Thyroid gland (tissue), 4 donors: ENCODE results near the gene NLGN3. TPM values are rescaled to one million over a fixed set of nuclear protein-coding genes. Genes with fewer than 3 reads are reported as not detected.

ENCODE experiments used
- DNase-seq, 2 donors: peaks; one replicate each; pipeline ENCODE4 v3.0.0-alpha.2; 2019
- H3K27ac ChIP-seq, 3 donors: fragments of 200-600 bp; sonication (generic); 1 replicate in 2 of 3; 2 replicates in 1 of 3; pipeline ENCODE4 v1.5.1; 2016 to 2019; ENCODE audit warnings: mild to moderate bottlenecking in 1 of 3, moderate library complexity in 1 of 3
- H3K27me3 ChIP-seq: fragments of 200-600 bp; sonication (generic); one replicate; pipeline ENCODE4 v1.5.1; 2019
- H3K36me3 ChIP-seq, 2 donors: fragments of 200-600 bp; sonication (generic); one replicate each; pipeline ENCODE4 v1.5.1; 2016 to 2019
- H3K4me1 ChIP-seq, 2 donors: fragments of 200-600 bp; sonication (generic); one replicate each; pipeline ENCODE4 v1.5.1; 2017 to 2019
- H3K4me3 ChIP-seq, 3 donors: fragments of 200-600 bp; sonication (generic); replicated peaks in 1 of 3; 1 replicate in 2 of 3; 2 replicates in 1 of 3; pipeline ENCODE4 v1.5.1; 2016; ENCODE audit warnings: mild to moderate bottlenecking in 1 of 3
- H3K9me3 ChIP-seq: fragments of 200-600 bp; sonication (generic); one replicate; pipeline ENCODE4 v1.5.1; 2017
- POLR2A ChIP-seq, 2 donors: fragments of 450-650 bp; IDR thresholded peaks; one replicate each; pipeline ENCODE4 v1.6.1; 2017; ENCODE audit warnings: antibody characterized with exemption in 2 of 2, mild to moderate bottlenecking in 2 of 2, moderate library complexity in 1 of 2
- WGBS, 2 donors: methylation state at CpG; one replicate each; pipeline ENCODE4 v1.1.5; 2017; 5-methylcytosine and 5-hydroxymethylcytosine counted together
- intact Hi-C: fragments of 100-400 bp; cut with DNase I; formaldehyde crosslinking; loops from one replicate; pipeline ENCODE4 v1.15.1; 2023
- total RNA-seq, 4 donors: library from RNA; depleted of rRNA; stranded (reverse); fragments of >200 nt; gene quantifications; one replicate each; pipeline ENCODE4 v1.2.3, GENCODE V29; 2016
- TF ChIP-seq, protein P1 (sequence below), 6 experiments: fragments of 200-600 bp in 3 of 6; fragments of 450-650 bp in 3 of 6; sonication (generic) in 3 of 6; IDR thresholded peaks; one replicate each; pipeline ENCODE4 v1.5.1; 2016 to 2019; ENCODE audit warnings: antibody characterized with exemption in 6 of 6, mild to moderate bottlenecking in 2 of 6, inconsistent platforms in 1 of 6, moderate library complexity in 1 of 6

The NLGN3 gene
- total RNA-seq, result under 1 TPM; 0.13 to 0.46 (median 0.39) TPM

DNA sequence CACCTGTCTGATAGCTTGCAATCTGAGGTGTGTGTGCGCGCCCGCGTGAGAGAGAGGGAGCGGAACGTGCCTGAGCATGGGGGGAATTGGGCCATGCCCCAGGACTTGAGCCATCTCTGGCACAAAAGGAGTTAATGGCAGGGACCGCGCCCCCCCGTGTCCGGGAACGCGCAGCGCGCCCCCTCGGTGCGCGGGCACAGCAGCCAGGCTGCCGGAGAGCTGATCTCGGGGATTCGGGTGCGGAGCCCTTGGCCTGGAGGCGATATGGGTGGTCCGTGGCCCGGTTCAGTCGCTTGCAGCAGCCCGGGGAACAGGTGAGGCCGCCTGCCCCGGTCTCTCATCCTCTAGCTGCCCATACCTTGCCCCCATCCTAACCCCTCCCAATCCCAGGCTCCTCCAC lies at the start of gene NLGN3:
Gene NLGN3 (plus strand): TSS at position 191 of the 400 bp plus-strand sequence. CDS start 2,909 bp downstream, outside the sequence.
- 14 to 26% methylated on average over 4 to 8 of the region's 28 CpGs for WGBS, 2 donors
- no peak for TF ChIP-seq POLR2A (IDR thresholded peaks at IDR 0.05)
- TF ChIP-seq, protein P1, sequence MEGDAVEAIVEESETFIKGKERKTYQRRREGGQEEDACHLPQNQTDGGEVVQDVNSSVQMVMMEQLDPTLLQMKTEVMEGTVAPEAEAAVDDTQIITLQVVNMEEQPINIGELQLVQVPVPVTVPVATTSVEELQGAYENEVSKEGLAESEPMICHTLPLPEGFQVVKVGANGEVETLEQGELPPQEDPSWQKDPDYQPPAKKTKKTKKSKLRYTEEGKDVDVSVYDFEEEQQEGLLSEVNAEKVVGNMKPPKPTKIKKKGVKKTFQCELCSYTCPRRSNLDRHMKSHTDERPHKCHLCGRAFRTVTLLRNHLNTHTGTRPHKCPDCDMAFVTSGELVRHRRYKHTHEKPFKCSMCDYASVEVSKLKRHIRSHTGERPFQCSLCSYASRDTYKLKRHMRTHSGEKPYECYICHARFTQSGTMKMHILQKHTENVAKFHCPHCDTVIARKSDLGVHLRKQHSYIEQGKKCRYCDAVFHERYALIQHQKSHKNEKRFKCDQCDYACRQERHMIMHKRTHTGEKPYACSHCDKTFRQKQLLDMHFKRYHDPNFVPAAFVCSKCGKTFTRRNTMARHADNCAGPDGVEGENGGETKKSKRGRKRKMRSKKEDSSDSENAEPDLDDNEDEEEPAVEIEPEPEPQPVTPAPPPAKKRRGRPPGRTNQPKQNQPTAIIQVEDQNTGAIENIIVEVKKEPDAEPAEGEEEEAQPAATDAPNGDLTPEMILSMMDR (IDR thresholded peaks at IDR 0.05), result no peak
- intact Hi-C loops, result no loop called here
- Histone ChIP-seq H3K27me3 (no peaks in the 10 kb centered on the region), H3K9me3 (no peaks in the 10 kb centered on the region), H3K36me3 (no peaks in the 10 kb centered on the region), H3K4me3 (no peak within 1 kb of the TSS), H3K4me1 (peaks cover 0 to 7% of the 10 kb centered on the region in 2 donors), H3K27ac (no peak within 1 kb of the TSS)
- DNase-seq, result peak in 1 of 2 donors; percentile 11

DNA sequence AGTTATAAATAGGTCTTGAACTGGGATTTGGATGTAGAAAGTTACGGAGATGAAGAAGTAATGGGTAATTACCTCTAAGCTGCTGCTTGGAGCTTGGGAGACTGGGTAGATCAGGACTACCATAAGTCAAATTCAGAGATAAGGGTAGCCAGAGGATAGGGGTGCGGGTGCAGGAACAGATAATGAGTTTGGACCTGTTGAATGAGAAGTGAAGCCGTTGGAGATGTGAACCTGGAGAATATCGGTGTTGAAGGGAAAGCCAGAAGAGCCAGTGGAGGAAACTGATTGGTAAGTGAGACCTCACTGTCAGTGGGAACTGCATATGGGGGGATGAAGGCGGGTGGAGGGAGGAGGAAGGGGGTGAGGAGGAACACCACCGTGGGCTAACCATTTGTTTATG lies 49.6 kb upstream of the NLGN3 start:
- H3K27ac ChIP-seq, result no peak overlapping the region
- no peak for DNase-seq
- H3K36me3 ChIP-seq, result no peaks in the 10 kb centered on the region
- TF ChIP-seq, protein P1 (IDR thresholded peaks at IDR 0.05), result no peak
- no peak for TF ChIP-seq POLR2A (IDR thresholded peaks at IDR 0.05)
- intact Hi-C loops, result no loop called here
- WGBS, 2 donors, result 27 to 38% methylated on average over 6 of the region's 6 CpGs
- no peaks in the 10 kb centered on the region for H3K9me3 ChIP-seq
- H3K4me1 ChIP-seq, result peaks cover 0 to 5% of the 10 kb centered on the region in 2 donors
- peak overlapping the region in 1 of 3 donors; percentile 43 for H3K4me3 ChIP-seq
- H3K27me3 ChIP-seq, result no peaks in the 10 kb centered on the region

DNA sequence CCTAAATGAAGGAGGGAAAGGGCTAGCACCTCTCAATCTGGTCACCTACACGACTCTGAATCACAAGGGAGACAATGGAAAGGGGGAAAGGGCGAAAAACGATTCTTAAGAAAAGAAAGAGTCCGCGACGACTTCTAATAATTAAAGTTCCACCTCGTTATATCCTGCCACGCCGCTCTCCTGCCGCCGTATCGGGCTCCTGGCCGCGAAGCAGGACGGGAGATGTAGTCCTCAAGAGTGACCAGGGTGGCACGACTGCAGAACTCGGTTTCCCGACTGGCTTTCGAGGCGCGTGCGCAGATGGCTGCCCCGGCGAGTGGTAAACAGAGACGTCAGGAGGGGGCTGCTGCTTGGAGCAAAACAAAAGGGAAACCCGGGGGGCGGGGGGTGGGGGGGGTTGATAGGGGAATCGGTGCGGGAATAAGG lies 49.1 kb upstream of the NLGN3 start, which contains the start of gene FOXO4:
Gene FOXO4 (plus strand): TSS at position 297 of the 426 bp plus-strand sequence. CDS start 678 bp downstream, outside the sequence.
- TF ChIP-seq, protein P1 (IDR thresholded peaks at IDR 0.05), result no peak
- TF ChIP-seq POLR2A (IDR thresholded peaks at IDR 0.05), result peak in 1 of 2 donors; percentile 17
- intact Hi-C loops, result no loop called here
- H3K9me3 ChIP-seq, result no peaks in the 10 kb centered on the region
- H3K27me3 ChIP-seq, result no peaks in the 10 kb centered on the region
- peaks cover 0 to 5% of the 10 kb centered on the region in 2 donors for H3K4me1 ChIP-seq
- peak; percentile 90 for DNase-seq
- H3K4me3 ChIP-seq, result peak within 1 kb of the TSS; percentile 26 to 43 (median 32)
- peak within 1 kb of the TSS in 2 of 3 donors; percentile 45 to 76 for H3K27ac ChIP-seq
- no peaks in the 10 kb centered on the region for H3K36me3 ChIP-seq
- 0% methylated on average over 15 to 18 of the region's 29 CpGs for WGBS, 2 donors

DNA sequence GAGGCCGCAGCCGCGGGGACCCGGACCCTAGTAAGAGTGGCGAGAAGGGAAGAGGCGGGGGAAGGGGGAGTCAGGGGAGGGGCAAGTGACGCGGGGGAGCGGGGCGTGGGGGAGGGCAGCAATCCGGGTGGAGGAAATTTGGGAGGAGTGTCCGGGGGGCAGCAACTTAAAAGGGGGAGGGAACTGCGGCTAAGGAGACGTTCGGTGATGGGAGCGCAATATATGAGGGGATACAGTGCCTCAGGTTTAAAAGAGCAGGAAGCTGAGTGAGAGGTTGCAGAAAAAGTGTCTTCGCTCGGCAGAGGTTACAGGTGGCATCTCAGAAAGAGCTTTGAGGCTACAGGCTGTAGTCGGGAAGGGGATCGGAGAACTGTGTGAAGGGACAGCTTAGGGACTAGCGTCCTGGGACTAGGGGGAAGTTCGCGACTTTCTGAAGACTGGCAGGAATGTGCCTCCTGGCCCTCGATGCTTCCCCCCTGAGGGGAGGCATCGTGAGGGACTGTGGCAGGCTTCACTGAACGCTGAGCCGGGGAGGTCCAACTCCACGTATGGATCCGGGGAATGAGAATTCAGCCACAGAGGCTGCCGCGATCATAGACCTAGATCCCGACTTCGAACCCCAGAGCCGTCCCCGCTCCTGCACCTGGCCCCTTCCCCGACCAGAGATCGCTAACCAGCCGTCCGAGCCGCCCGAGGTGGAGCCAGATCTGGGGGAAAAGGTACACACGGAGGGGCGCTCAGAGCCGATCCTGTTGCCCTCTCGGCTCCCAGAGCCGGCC lies 48.5 kb upstream of the NLGN3 start:
- no peaks in the 10 kb centered on the region for H3K27me3 ChIP-seq
- no peaks in the 10 kb centered on the region for H3K9me3 ChIP-seq
- H3K27ac ChIP-seq, result peak overlapping the region in 2 of 3 donors; percentile 45 to 76
- TF ChIP-seq, protein P1 (IDR thresholded peaks at IDR 0.05), result no peak
- TF ChIP-seq POLR2A (IDR thresholded peaks at IDR 0.05), result no peak
- peaks cover 0 to 5% of the 10 kb centered on the region in 2 donors for H3K4me1 ChIP-seq
- 0 to 1% methylated on average over 14 to 19 of the region's 46 CpGs for WGBS, 2 donors
- H3K36me3 ChIP-seq, result no peaks in the 10 kb centered on the region
- no peak for DNase-seq
- intact Hi-C loops, result no loop called here
- peak overlapping the region; percentile 23 to 43 (median 26) for H3K4me3 ChIP-seq

DNA sequence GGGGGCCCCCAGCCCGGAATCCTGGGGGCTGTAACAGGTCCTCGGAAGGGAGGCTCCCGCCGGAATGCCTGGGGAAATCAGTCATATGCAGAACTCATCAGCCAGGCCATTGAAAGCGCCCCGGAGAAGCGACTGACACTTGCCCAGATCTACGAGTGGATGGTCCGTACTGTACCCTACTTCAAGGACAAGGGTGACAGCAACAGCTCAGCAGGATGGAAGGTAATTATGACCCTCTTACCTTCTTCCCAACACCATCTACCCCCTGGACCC lies 47.9 kb upstream of the NLGN3 start:
- no peak for DNase-seq
- Histone ChIP-seq H3K27me3 (no peaks in the 10 kb centered on the region), H3K4me1 (peaks cover 0 to 5% of the 10 kb centered on the region in 2 donors), H3K27ac (no peak overlapping the region), H3K4me3 (peak overlapping the region in 2 of 3 donors; percentile 23 to 43), H3K9me3 (no peaks in the 10 kb centered on the region), H3K36me3 (no peaks in the 10 kb centered on the region)
- no peak for TF ChIP-seq POLR2A (IDR thresholded peaks at IDR 0.05)
- TF ChIP-seq, protein P1 (IDR thresholded peaks at IDR 0.05), result no peak
- intact Hi-C loops, result no loop called here
- 13 to 20% methylated on average over 1 to 4 of the region's 9 CpGs for WGBS, 2 donors
